OCI-LY3 (cell line): ENCODE data around the gene NR2C2AP.

Experiments used
- EZH2phosphoT487 ChIP-seq: fragments of 200-600 bp; shearing (Covaris generic); IDR thresholded peaks from 2 replicates; pipeline ENCODE4 v1.6.1; 2018; ENCODE audit warnings: antibody characterized with exemption, mixed run types, low read depth
- TF ChIP-seq, protein P1 (sequence below): fragments of 200-600, 300-600 bp; sonication (generic); IDR thresholded peaks from 2 replicates; pipeline ENCODE4 v1.5.1; 2014; ENCODE audit warnings: antibody characterized with exemption, low read length, low read depth

DNA sequence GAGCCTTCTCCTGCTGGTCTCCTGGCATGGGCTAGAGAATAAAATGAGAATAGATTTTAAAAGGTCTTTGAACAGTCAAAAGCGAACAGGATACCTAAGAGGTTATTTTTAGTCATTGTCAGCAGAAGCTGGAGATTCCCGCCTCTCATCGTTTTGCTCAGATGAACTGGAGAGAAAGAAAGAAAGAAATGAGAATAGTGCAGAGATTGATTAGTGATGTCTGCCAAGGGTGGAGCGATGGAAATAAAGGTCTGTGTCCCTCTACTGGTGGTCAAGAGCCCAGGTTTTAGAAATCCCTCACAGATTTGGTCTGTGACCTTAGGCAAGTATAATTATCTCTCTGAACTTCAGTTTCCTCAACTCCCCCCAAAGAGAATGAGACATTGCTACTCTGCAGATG lies 13.9 kb upstream of the NR2C2AP start:
- TF ChIP-seq, protein P1, sequence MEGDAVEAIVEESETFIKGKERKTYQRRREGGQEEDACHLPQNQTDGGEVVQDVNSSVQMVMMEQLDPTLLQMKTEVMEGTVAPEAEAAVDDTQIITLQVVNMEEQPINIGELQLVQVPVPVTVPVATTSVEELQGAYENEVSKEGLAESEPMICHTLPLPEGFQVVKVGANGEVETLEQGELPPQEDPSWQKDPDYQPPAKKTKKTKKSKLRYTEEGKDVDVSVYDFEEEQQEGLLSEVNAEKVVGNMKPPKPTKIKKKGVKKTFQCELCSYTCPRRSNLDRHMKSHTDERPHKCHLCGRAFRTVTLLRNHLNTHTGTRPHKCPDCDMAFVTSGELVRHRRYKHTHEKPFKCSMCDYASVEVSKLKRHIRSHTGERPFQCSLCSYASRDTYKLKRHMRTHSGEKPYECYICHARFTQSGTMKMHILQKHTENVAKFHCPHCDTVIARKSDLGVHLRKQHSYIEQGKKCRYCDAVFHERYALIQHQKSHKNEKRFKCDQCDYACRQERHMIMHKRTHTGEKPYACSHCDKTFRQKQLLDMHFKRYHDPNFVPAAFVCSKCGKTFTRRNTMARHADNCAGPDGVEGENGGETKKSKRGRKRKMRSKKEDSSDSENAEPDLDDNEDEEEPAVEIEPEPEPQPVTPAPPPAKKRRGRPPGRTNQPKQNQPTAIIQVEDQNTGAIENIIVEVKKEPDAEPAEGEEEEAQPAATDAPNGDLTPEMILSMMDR, result no peak
- no peak for TF ChIP-seq EZH2phosphoT487
